GM23338 (cell line): ENCODE results near the gene SORCS2. TPM values are rescaled to one million over a fixed set of nuclear protein-coding genes. Genes with fewer than 3 reads are reported as not detected.

Experiments
- ATAC-seq: fragments of 200-7000 bp; cut with Tn5 transposase; 3 replicates; pipeline ENCODE4 v1.9.1; 2020
- DNase-seq: peaks from one replicate; pipeline ENCODE4 v3.0.0-alpha.2; 2015; ENCODE audit warnings: low spot score
- H2AFZ ChIP-seq: fragments of 200-600 bp; sonication (generic); 2 replicates; pipeline ENCODE4 v1.8.0; 2016; ENCODE audit warnings: antibody characterized with exemption, mild to moderate bottlenecking, moderate library complexity
- H3F3A ChIP-seq: fragments of 200-600 bp; sonication (generic); replicated peaks from 2 replicates; pipeline ENCODE4 v1.8.0; 2017; ENCODE audit warnings: antibody characterized with exemption, mixed run types, low read depth
- H3K27ac ChIP-seq: fragments of 200-600 bp; sonication (generic); 2 replicates; pipeline ENCODE4 v1.6.1; 2016; ENCODE audit warnings: low read depth
- H3K27me3 ChIP-seq: fragments of 200-600 bp; sonication (generic); 2 replicates; pipeline ENCODE4 v1.8.0; 2016; ENCODE audit warnings: mild to moderate bottlenecking, mixed run types, moderate library complexity; ENCODE audit not compliant: insufficient read depth
- H3K36me3 ChIP-seq: fragments of 200-600 bp; sonication (generic); 2 replicates; pipeline ENCODE4 v1.8.0; 2016; ENCODE audit warnings: mild to moderate bottlenecking; ENCODE audit not compliant: insufficient read depth
- H3K4me1 ChIP-seq: fragments of 200-600 bp; sonication (generic); 2 replicates; pipeline ENCODE4 v1.8.0; 2016; ENCODE audit warnings: mild to moderate bottlenecking, moderate library complexity; ENCODE audit not compliant: insufficient read depth
- H3K4me2 ChIP-seq: fragments of 200-600 bp; sonication (generic); 2 replicates; pipeline ENCODE4 v1.7.1; 2017; ENCODE audit warnings: mixed run types
- H3K4me3 ChIP-seq: fragments of 200-600 bp; sonication (generic); 2 replicates; pipeline ENCODE4 v1.6.1; 2016; ENCODE audit warnings: mixed run types
- H3K79me2 ChIP-seq: fragments of 200-600 bp; sonication (generic); replicated peaks from 2 replicates; pipeline ENCODE4 v1.8.0; 2017; ENCODE audit warnings: mild to moderate bottlenecking; ENCODE audit not compliant: insufficient read depth
- H3K9me2 ChIP-seq: fragments of 200-600 bp; sonication (generic); 2 replicates; pipeline ENCODE4 v1.8.0; 2017; ENCODE audit not compliant: insufficient read depth
- H4K20me1 ChIP-seq: fragments of 200-600 bp; sonication (generic); replicated peaks from 2 replicates; pipeline ENCODE4 v1.8.0; 2017; ENCODE audit warnings: mild to moderate bottlenecking; ENCODE audit not compliant: insufficient read depth
- H3K27ac Mint-ChIP-seq: 2 replicates; pipeline ENCODE4 v1.8.0; 2020; ENCODE audit warnings: inconsistent platforms, mild to moderate bottlenecking, moderate library complexity, mixed read lengths
- H3K27me3 Mint-ChIP-seq: 3 replicates; pipeline ENCODE4 v1.8.0; 2022; ENCODE audit warnings: low read depth, mild to moderate bottlenecking, moderate library complexity, mixed read lengths, inconsistent platforms; ENCODE audit not compliant: insufficient read depth, poor library complexity
- H3K36me3 Mint-ChIP-seq: 3 replicates; pipeline ENCODE4 v1.8.0; 2021; ENCODE audit warnings: low read depth, mild to moderate bottlenecking, inconsistent platforms, moderate library complexity, mixed read lengths
- H3K4me1 Mint-ChIP-seq: 3 replicates; pipeline ENCODE4 v1.8.0; 2020; ENCODE audit warnings: mild to moderate bottlenecking, inconsistent platforms, mixed read lengths
- H3K4me3 Mint-ChIP-seq: 3 replicates; pipeline ENCODE4 v1.8.0; 2021; ENCODE audit warnings: moderate library complexity, mild to moderate bottlenecking, inconsistent platforms, mixed read lengths
- H3K9me3 Mint-ChIP-seq: 3 replicates; pipeline ENCODE4 v1.8.0; 2020; ENCODE audit warnings: moderate library complexity, mild to moderate bottlenecking, inconsistent platforms, mixed read lengths
- CREB1 ChIP-seq: fragments of 250-450 bp; sonication (Bioruptor Pico); IDR thresholded peaks from 2 replicates; pipeline ENCODE4 v1.5.0; 2020; ENCODE audit warnings: low read depth, mild to moderate bottlenecking, moderate library complexity
- CTCF ChIP-seq, 2 experiments: fragments of 200-600 bp in 1 of 2; sonication (generic) in 1 of 2; conservative IDR thresholded peaks; 2 replicates each; pipeline versions ENCODE4 v1.5.1 to v1.6.1; 2016 to 2017; ENCODE audit warnings: antibody characterized with exemption in 2 of 2, low read depth in 2 of 2, mild to moderate bottlenecking in 2 of 2, moderate library complexity in 1 of 2
- ETS1 ChIP-seq: IDR thresholded peaks from 2 replicates; pipeline ENCODE4 v1.6.1; 2016; ENCODE audit warnings: antibody characterized with exemption
- EZH2 ChIP-seq: fragments of 200-600 bp; sonication (generic); IDR thresholded peaks from one replicate; pipeline ENCODE4 v1.8.0; 2017; ENCODE audit warnings: antibody characterized with exemption, mild to moderate bottlenecking, low read depth; ENCODE audit not compliant: unreplicated experiment
- EZH2phosphoT487 ChIP-seq: fragments of 200-600 bp; sonication (generic); IDR thresholded peaks from one replicate; pipeline ENCODE4 v1.8.1; 2018; ENCODE audit warnings: antibody characterized with exemption; ENCODE audit not compliant: unreplicated experiment
- JUNB ChIP-seq: IDR thresholded peaks from one replicate; pipeline ENCODE4 v1.6.1; 2016; ENCODE audit warnings: antibody characterized with exemption; ENCODE audit not compliant: unreplicated experiment
- NANOG ChIP-seq: IDR thresholded peaks from 2 replicates; pipeline ENCODE4 v1.6.1; 2016; ENCODE audit warnings: antibody characterized with exemption, borderline replicate concordance
- POLR2AphosphoS5 ChIP-seq: IDR thresholded peaks from 2 replicates; pipeline ENCODE4 v1.6.1; 2016; ENCODE audit warnings: antibody characterized with exemption, low read depth
- REST ChIP-seq: IDR thresholded peaks from one replicate; pipeline ENCODE4 v1.6.1; 2018; ENCODE audit warnings: antibody characterized with exemption; ENCODE audit not compliant: unreplicated experiment
- STAT1 ChIP-seq: IDR thresholded peaks from one replicate; pipeline ENCODE4 v1.6.1; 2016; ENCODE audit warnings: antibody characterized with exemption; ENCODE audit not compliant: unreplicated experiment
- ZNF114 ChIP-seq: fragments of 250-450 bp; sonication (Bioruptor Pico); IDR thresholded peaks from 2 replicates; pipeline ENCODE4 v1.5.0; 2020; ENCODE audit warnings: mild to moderate bottlenecking, moderate library complexity
- ZNF331 ChIP-seq: fragments of 250-450 bp; sonication (Bioruptor Pico); IDR thresholded peaks from 2 replicates; pipeline ENCODE4 v1.5.0; 2020; ENCODE audit warnings: low read depth, mild to moderate bottlenecking, moderate library complexity
- ZNF462 ChIP-seq: fragments of 250-450 bp; sonication (Bioruptor Pico); IDR thresholded peaks from 2 replicates; pipeline ENCODE4 v1.5.0; 2020; ENCODE audit warnings: mild to moderate bottlenecking, moderate library complexity
- polyA plus RNA-seq: library from polyadenylated mRNA; unstranded; fragments of >200 nt; fragmentation: Nextera tagmentation; extraction: Ambion mirVana; gene quantifications from 2 replicates; pipeline ENCODE4 v1.2.1, GENCODE V29; 2016
- total RNA-seq: library from RNA; depleted of rRNA; stranded (reverse); fragments of >200 nt; shearing (Covaris generic); gene quantifications from 2 replicates; pipeline ENCODE4 v1.2.3, GENCODE V29; 2014

Gene SORCS2
- total and polyA plus RNA-seq, 2 experiments from 2014 or later, result 0.47 to 2.4 TPM

- Histone ChIP-seq H3K4me2 (no peak overlapping the region), H2AFZ (no peak overlapping the region), H3K4me1 (no peaks in the 10 kb centered on the region), H3K36me3 (no peaks in the 10 kb centered on the region; the same call in 1 of the 2 replicates), H3K27me3 (no peaks in the 10 kb centered on the region), H4K20me1 (no peaks in the 10 kb centered on the region), H3F3A (no peaks in the 10 kb centered on the region), H3K4me3 (no peak overlapping the region), H3K9me2 (no peaks in the 10 kb centered on the region), H3K27ac (no peak overlapping the region), H3K79me2 (no peaks in the 10 kb centered on the region)
- no peaks in the 10 kb centered on the region for H3K4me1 Mint-ChIP-seq
- DNase-seq (no peak), ATAC-seq (no peak)
- H3K27ac Mint-ChIP-seq, result no peak overlapping the region
- TF ChIP-seq ZNF462 (CRISPR knock-in tag), result no peak
- no peak for TF ChIP-seq ZNF331 (CRISPR knock-in tag)
- TF ChIP-seq EZH2, result no peak
- no peak for TF ChIP-seq STAT1
- TF ChIP-seq REST, result no peak
- TF ChIP-seq ZNF114, result no peak
- no peak for TF ChIP-seq CREB1 (CRISPR knock-in tag)
- no peak for TF ChIP-seq CTCF (conservative IDR thresholded peaks at IDR 0.05; ENCODE audit: low read depth in 2 of 2)
- no peak for TF ChIP-seq ETS1
- TF ChIP-seq NANOG, result no peak
- no peak for TF ChIP-seq JUNB
- no peak for TF ChIP-seq EZH2phosphoT487
- TF ChIP-seq POLR2AphosphoS5, result no peak
- peaks cover 13% of the 10 kb centered on the region for H3K36me3 Mint-ChIP-seq
- peaks cover 2% of the 10 kb centered on the region for H3K27me3 Mint-ChIP-seq
- H3K9me3 Mint-ChIP-seq, result peaks cover 45% of the 10 kb centered on the region
- no peak overlapping the region for H3K4me3 Mint-ChIP-seq
These were observed 365.1 kb downstream of the SORCS2 start for GRCh38 chr4:7557456-7557855.
